ENCODE results near the gene TMPRSS6.

DNA sequence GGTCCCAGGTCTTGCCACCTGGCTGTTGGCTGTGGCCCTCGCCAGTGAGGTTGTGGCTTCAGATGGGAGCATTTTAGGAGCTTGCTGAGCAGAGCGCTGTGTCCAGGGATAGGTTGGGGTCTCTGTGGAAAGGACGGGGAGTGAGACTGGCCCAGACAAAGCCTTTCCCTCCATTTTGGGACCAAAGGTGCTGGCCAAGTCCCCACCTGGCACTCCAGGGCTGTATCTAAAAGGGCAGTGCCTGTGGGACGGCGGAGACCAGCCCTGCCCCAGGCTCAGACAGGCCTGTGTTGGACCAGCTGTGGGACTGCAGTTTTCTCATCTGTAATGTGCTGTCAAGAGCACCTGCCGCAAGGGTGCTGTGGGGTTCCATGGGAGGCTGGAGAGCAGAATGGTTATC is 62.9 kb downstream of the TMPRSS6 start:
- no peak for TF ChIP-seq SUZ12 (IDR thresholded peaks at IDR 0.05; ENCODE audit: extremely low read depth, insufficient read depth, insufficient read length)
- no peak for TF ChIP-seq YY1 (IDR thresholded peaks at IDR 0.05; ENCODE audit: insufficient read depth, insufficient read length)

Data from NT2/D1 (cell line).